ENCODE results near the gene CTNNB1.

The CTNNB1 gene

GRCh38 chr3:41163421-41163820, 35.9 kb upstream of the CTNNB1 start:
- no peak for DNase-seq (ENCODE audit: low read depth)
- TF ChIP-seq CTCF (IDR thresholded peaks at IDR 0.05; ENCODE audit: insufficient read depth, low read depth, low read length, missing control alignments): no peak

GRCh38 chr3:41164777-41165176, 34.5 kb upstream of the CTNNB1 start:
- no peak overlapping the region for H3K4me3 ChIP-seq (ENCODE audit: low read length)
- DNase-seq (ENCODE audit: low read depth): peak; percentile 10
- no peak for TF ChIP-seq CTCF (IDR thresholded peaks at IDR 0.05; ENCODE audit: insufficient read depth, low read depth, low read length, missing control alignments)

More at GRCh38 chr3:41163421-41163820, 35.9 kb upstream of the CTNNB1 start:
- H3K4me3 ChIP-seq (ENCODE audit: low read length): no peak overlapping the region

GRCh38 chr3:41167722-41168497, 31.4 kb upstream of the CTNNB1 start:
- H3K4me3 ChIP-seq (ENCODE audit: low read length): no peak overlapping the region
- no peak for DNase-seq (ENCODE audit: low read depth)
- no peak for TF ChIP-seq CTCF (IDR thresholded peaks at IDR 0.05; ENCODE audit: insufficient read depth, low read depth, low read length, missing control alignments)

GRCh38 chr3:41169023-41169422, 30.3 kb upstream of the CTNNB1 start:
- peak; percentile 24 for DNase-seq (ENCODE audit: low read depth)
- no peak for TF ChIP-seq CTCF (IDR thresholded peaks at IDR 0.05; ENCODE audit: insufficient read depth, low read depth, low read length, missing control alignments)

GRCh38 chr3:41173926-41174885, 25.1 kb upstream of the CTNNB1 start:
- no peak overlapping the region for H3K4me3 ChIP-seq (ENCODE audit: low read length)
- no peak for TF ChIP-seq CTCF (IDR thresholded peaks at IDR 0.05; ENCODE audit: insufficient read depth, low read depth, low read length, missing control alignments)
- no peak for DNase-seq (ENCODE audit: low read depth)

More at GRCh38 chr3:41169023-41169422, 30.3 kb upstream of the CTNNB1 start:
- H3K4me3 ChIP-seq (ENCODE audit: low read length): no peak overlapping the region

GRCh38 chr3:41175365-41175764, 23.9 kb upstream of the CTNNB1 start:
- DNase-seq (ENCODE audit: low read depth): no peak
- no peak for TF ChIP-seq CTCF (IDR thresholded peaks at IDR 0.05; ENCODE audit: insufficient read depth, low read depth, low read length, missing control alignments)
- no peak overlapping the region for H3K4me3 ChIP-seq (ENCODE audit: low read length)

All from epithelial cell of esophagus (primary cell).